Brain pericyte (primary cell): Measurements from ENCODE around the gene MAP4K2.

Experiments
- DNase-seq: peaks from one replicate; pipeline ENCODE4 v3.0.0-alpha.2; 2012; ENCODE audit warnings: low read depth, low spot score

Gene MAP4K2

DNA sequence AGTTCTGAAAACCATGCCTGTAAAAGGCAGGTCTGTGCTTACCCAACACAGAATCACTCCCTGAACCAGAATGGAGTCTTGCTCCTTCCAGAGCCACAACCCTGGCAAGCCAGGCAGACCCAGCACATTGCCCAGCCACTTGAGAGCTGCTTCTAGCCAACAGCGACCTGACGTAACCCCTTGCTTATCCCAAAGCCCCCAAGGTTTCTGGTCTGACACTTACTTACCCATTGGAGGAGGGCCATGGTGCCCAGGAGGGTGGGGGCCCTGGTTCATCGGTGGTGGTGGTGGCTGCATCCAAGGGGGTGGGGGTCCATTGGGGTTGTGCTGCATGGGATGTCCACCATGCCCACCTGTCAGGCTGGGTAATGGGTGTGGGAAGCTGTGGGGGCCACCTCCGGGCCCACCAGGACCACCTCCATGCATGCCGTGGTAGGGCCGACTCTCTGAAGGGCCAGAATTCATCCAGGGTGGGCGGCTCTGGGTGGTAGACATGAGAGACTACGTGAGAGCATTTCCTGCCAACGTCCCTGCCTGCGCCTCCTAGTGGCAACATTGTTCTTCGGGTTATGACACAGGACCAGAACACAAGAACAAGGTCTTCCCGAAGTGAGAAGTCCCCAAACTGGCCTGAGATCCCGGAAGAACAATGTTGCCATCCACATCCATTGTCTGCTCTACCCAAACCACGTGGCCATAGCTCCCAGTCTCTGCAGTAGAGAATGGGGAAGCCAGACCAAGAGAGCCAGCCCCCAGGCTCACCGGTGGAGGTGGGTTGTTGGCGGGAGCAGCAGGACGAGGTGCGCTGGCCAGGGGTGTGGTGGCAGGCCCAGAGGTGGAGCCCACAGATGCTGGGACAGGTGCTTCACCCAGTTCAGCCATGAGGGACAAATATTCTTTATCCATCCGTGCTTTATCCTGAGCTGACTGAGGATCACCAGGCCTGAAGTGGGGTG is 35.4 kb downstream of the MAP4K2 start:
- DNase-seq, result no peak

DNA sequence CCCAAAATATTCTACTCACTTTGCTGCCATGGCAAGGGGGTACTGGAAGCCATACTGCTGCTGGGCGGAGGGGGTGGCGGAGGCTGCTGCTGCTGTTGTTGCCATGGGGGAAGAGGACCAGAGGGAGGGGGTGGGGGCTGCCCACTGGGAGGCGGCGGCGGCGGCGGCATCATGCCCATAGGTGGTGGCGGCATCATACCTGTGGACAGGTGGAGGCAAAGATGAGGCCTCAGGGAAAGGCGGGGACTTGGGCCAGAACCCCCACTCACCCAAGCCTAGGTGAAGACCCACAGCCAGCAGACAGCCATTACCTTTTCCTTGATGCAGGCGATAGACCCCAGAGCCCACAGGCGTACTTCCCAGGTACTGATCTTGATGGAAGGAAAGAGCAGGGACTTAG is 36.1 kb downstream of the MAP4K2 start:
- no peak for DNase-seq

DNA sequence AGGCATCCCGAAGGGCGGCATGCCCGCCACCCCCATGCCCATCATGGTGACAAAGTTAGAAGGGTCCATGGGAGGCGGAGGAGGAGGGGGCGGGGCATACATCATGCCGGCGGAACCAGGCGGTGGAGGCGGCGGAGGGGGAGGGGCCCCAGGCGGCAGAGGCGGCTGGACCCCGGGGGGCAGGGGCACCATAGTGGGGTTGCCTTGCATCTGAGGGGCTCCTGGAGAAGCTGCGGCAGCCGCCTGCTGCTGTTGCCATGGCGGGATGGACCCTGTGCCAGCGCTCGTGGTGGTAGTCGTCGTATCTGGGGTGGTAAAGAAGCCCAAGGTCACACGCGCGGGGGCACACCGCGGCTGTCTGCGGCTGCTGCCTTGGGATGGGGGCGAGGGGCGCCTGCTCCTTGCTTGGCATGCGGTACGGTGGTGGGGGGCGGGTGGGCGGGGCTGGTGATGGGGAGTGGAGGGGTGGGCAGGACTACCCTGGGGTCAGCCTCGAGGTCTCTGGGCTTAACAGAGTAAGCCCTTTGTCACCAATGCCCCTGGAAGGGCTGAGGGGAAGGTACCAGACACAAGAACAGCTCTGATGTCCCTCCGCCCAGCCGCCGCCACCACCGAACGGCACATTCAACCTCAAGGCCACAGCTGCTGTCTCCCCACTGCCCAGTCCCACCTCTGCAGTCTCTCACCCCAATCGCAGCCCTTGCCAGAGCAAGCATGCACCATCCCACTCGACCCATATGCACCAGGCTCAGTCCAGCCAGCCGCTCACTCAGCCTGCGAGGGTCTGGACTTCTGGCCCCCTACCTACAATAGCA is 37.0 kb downstream of the MAP4K2 start:
- DNase-seq, result no peak

DNA sequence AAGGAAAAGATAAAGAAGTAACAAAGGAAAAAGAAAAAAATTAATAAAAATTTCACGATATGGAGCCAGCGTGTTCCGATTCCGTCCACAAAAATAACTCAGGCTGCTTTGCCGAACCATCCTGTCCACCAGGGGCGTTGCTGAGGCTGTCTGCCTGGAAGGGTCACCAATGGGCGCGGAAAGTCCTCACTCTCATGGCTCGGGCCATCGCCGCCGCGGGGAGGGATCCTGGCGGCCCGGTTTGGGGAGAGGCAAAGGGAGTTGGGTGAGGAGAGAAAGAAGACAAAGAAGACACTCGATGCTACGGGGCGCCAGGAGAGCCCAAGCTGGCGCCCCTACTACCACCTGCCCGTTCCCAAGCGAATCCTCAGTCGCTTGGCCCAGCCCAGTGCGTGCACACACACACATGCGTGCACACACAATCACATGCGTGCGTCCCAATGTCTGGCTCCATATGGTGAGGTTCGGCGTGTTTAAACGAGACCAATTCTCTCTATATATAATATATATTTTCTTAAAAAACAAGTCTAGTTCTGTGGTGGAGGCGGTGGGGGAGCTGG is 37.6 kb downstream of the MAP4K2 start:
- DNase-seq, result no peak

DNA sequence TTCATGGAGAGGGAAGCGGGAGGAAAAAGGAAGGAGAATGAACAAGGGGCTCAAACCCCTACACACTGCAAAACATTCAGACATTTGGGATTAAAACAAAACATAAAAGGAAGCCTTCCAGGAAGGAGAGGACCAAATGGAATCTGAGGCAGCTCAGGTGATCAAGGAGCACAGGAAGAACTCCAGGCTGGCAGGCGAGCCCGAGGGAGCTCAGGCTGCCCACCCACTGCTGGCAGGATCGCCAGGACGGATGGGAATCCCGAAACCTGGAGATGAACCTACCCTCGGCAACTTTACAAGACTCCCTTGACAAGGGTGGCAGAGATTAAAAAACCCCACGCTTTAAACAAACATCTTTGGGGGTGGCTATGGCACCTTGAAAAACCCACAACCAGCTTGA is 38.3 kb downstream of the MAP4K2 start:
- DNase-seq, result no peak

DNA sequence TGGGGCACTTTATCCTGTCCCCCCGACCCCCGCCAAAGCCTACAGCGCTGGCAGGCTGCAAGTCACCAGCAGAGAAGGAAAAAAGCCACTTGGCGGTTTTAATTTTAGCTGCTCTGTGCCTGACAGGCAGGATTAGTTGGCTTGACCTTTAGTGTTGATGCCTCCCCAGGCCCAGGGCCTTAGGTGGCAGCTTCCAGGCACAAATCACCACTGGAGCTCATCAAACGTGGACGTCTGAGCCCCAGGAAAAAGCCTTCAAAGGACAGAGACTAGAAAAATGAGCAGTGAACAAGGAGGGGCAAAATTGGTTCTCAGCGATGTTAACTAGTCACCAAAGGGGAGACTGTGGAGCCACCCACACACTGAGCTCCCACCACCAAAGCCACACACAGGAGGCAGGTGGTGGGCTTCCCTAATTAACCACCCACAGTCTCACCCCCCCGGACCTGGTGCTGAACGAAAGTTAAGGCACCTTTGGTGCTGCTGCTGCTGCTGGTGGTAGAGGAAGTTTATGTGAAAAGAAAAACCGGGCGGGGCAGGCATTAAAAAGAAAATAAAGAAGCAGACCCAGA is 38.9 kb downstream of the MAP4K2 start:
- DNase-seq, result no peak

DNA sequence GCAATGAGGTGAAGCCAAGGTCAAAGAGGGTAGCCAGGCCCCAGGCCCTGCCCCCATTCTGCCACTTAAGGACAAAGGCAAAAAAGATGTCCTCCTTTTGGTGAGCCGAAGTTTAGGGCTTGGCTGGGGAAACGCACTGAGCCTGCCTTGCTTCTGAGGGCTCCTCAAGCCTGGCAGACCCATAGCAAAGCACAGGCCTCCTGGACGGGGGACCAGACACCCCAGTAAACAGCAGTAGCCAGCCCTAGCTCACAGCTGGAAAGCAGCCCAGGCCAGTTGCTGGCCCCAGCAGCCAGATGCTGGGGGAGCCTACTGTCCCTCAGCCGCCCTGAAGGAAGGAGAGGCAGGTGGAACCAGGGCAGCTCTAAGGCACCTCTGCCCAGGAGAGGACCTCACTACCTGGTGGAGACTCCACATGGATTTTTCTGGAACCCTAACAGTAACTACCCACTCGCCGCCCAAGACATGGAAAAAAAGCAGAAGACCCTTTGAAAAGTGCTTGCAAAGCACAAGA is 39.4 kb downstream of the MAP4K2 start:
- DNase-seq, result no peak

DNA sequence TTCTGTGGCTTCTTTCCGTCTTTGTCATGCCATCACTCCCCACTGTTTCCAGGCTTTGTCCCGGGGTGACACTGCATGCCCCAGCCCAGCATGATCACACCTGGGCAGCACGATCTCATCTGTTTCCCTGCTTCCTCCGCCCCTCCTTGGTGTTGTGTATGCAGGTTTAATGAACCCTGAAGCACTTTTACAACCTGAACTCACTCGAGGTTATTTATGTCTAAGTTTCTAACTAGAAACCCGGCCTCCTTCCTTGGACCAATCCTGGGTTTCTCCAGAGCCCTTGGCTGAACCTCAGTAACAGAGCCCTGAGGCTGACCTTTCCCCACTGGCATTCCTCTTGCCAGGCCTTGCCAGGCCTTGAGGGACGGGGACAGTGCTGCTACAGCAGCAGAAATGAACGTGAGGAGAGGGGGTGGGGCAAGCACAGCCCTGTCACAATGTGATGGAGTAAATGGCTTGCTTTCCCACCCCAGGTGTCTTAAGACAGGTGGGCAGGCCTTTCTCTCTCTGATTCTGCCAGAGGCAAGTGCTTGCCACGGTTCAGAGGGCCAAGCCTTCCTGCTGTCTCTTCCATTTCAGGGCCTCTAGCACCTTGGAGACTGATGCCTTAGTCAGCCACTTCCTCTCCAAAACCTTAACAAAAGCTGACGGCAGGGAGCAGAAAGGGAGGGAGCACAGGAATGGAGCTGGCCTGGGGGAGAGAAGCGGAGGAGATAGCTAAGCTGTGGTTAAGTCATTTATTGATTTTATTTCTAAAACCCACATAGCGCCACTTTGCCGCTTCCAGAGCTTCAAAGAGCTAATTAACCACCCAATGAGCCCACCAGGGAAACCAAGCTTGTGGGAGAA is 40.1 kb downstream of the MAP4K2 start:
- DNase-seq, result no peak

DNA sequence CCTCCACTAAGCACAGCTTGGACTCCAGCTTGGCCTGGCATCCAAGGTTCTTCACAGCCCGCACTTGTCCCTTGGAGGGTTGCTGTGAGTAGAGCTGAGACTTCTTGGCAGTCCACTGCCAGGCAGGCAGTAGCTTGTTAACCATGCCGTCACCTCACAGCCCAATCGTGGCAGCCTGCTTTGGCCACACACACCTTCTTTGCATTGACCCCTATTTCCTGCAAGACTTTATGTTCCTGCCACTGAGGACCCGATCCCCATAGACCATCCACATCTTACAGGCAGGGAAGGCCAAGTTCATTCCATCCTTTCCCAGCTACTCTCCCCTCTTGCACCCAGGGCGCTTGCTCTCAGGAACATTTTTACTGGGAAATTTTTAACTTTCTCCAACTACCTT is 40.7 kb downstream of the MAP4K2 start:
- DNase-seq, result no peak

DNA sequence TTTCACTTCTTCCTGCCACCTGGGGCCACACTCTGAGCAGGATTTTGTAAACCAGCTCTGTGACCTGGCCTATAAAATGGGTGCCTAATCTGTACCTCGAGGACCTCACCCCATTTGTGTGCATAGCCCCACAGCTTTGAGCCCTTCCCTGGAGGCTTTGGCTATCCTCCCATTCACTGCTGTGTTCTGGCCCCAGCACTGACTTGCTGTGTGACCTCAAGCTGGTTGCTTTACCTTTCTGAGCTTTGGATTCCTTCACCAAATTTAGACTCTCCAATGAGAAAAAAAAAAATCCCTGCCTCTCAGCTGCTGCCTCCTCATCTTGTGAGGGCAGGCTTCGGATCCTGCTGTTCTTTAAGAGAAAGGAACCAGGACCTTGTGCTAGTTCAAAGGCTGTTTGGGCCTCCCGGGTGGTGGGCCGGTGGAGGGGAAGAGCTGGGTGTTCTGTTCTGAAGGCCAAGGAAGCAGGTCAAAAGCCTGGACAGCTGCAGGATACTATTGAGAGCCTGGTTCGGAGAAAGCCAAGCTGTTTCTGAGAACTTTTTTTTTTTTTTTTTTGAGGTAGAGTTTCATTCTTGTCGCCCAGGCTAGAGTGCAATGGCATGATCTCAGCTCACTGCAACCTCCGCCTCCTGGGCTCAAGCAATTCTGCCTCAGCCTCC is 42.1 kb downstream of the MAP4K2 start:
- DNase-seq, result no peak

DNA sequence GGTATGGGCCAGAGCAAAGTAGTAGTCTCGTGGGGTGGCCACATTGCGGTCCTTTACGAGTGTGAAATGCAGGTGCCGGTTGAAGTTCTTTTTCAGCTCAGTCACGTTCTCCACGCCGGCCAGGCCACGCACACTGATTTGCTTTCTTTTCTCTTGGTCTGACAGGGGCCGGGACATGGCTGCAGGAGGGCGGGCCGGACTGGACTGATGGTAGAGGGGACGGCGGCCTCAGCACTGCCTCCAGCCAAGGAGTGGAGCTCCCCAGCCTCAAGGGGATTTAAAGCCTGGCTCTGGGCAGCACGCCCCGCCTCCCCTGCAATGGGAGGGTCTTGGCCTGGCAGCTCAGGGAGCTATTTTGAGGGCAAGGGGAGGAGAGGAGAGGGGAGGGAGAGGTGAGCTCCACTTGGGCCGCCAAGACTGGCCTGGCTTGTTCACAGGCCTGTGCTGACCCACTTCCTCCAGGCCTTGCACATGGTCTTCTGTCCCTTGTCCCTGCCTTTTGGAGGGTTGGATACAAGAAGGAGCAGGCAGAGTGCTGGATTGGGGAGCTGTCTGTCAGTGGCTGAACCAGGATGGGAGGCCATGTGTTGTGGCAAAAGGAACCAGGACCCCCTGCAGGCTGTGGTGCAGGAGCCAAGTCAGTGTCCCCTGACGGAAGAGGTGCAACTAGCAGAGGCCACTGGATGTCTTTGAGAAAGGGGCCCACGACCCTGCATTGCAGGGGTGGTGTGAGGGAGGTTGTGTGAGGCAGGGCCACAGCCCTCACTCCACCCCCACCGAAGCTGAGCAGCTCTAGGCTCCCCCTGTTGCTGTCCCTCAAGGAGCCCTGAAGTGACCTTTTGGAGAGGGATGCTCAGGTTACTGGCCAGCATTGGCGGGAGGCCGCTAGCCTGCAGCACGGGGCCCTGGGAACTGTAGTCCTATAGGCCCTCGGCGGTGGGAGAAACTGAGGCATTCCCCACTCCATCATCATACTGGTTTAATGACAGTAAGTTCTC is 43.0 kb downstream of the MAP4K2 start, which contains the start of gene PYGM:
Gene PYGM (minus strand): TSS at position 253 of the 998 bp plus-strand sequence. CDS start 76 bp downstream, at position 177.
- DNase-seq, result peak; percentile 69

DNA sequence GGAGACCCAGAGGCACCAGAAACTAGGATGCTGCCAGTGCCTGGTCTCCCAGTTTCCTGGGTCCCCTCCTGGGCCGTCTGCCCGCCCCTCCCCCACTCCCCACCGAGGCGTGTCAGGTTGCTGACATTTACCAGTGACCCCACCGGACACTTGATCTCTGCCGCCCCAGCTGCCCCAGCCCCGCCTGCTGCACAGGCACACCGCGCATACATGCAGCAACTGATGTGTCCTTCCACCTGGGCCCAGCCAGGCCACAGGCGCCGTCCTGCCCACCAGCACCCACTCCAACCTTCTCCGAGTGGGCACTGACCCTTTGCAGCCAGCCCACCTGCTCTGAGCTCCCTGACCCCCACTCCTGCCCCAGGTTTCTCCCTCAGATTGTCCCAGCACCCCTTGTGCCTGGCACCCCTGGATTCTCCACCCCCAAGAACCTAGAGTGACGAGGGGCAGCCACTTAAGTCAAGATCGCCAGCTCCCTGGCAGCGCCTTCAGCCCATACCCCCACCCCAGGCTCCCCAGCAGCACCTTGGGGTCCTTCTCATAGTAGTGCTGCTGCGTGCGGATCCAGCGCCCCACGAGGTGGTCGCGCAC is 43.8 kb downstream of the MAP4K2 start:
- no peak for DNase-seq

DNA sequence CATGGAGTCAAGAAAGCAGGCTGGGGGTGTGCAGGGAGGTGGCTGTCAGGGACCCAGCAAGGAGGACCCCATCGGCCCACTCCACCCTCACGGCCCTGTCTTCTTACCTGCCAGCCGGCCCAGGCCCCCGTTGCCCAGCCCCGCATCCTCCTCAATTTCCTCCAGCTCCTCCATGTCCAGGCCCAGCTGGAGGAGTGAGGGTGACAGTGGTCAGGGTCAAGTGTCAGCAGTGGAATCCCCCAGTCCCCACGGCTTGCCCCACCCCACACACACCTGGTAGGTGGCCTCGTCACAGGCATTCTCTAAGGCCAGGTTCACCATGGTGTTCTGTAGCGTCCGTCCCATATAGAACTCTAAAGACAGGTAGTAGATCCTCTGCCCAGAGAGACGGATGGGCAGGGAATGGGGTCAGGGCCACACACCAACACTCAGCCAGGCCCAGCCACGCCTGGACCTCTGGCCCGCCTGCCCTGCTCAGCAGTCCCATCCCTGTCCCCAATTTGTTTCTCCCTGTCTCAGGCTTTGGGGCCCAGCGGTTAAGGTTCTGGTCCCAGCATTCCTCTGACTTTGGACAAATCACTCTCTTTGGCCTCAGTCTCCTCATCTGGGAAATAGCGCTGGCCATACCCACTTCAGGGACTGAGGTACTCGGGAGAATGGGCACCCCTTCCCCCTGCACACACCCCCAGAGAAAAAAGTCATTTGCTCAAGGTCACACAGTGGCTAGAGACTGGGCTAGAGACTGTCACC is 44.5 kb downstream of the MAP4K2 start:
- no peak for DNase-seq

DNA sequence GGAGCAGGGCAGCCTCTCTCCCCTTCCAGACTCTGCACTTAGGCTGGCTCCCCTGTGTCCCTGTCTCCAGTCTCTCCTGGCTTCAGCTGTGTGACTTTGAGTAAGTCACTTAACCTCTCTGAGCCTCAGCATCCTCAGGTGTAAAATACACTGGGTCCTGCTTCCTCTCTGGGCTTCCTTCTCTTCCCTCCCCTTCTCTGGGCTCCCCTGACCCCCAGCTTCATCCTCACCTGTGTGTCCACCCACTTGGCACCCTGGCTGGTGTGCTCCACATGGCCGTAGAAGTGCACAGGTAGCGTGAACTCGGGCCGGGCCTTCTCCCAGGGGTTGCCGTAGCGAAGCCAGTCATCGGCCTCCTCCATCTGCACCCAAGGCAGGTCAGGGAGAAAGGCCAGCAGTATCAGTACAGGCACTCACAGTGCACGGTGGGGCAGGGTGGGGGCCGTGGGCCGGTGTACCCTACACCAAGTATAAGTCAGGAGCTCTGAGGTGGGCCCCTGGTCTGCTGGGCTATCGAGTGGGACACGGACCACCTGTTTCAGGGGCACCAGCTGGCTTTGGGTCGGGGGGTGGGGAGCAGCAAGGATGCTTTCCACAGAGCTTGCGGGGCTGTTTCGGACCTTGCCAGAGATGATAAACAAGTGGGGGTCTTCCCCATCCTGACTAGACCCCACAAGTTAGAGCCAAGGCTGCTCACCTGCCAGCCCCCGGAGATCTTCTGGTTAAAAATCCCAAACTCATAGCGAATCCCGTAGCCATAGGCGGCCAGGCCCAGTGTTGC is 45.3 kb downstream of the MAP4K2 start:
- no peak for DNase-seq

DNA sequence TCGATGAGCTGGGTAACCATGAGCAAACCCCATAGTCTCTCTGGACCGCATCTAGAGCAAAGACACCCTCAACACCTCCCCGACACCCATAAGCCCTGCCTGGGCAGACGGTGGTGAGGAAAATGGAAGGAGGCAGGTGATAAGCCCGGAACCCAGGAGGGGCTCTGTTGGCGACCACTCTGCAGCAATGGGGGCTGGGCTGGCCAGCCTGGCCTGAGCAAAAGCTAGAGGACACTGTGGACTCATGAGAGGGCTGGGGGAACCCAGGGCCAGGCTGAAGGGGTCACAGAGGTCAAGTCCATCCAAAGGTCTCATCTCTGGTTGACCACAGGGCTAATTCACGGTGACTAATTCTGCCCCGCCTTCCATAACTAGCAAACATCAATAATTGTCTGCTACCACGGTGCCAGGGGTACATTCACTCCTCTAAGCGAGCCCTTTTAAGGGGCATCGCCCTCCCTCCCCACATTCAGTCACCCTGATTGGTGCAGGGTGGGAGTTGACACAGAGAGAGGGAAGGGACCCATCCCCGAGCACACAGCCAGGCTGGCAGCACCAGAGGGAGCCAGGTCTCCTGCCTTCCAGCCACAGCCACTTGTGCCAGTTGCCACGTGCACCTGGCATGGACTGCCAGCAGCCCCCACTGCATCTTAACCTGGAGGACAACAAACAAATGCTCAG is 47.2 kb downstream of the MAP4K2 start:
- DNase-seq, result no peak

DNA sequence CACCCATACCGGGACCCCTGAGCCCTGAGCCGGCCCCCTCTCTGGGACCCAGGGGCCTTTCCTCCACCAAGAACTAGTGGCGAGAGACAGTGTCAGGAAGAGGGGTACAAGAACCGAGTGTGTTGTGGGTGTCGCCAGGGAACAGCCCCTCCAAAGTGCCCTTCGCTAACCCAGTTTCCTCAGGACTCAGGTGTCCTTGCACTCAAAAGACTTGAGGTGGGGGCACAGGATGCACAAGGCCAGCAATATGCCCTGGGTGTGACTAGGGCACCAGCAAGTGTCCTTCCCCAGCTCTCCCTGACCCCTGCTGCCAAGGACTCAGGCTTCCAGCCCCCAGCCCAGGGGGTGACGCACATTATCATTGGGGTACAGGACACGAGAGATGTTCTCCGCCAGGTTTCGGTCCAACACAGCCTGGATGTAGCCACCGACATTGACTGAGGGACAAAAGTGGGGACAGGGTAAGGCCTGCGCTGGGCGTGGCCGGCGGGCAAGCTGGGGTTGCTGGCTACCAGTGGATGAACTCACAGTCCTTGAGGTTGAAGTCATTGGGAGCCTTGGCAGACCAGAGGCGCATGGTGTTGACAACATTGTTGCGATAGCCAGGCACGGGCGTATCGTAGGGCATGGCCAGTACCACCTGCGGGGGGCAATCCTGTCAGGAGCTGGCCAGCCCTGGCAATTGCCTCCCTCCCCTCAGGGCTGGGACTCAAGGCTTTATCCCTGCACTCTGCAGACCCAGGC is 47.9 kb downstream of the MAP4K2 start:
- DNase-seq, result no peak
